ENCODE results near the gene SETBP1.

GRCh38 chr18:44659771-44660170, 20.9 kb upstream of the SETBP1 start:
- TF ChIP-seq CTCF (IDR thresholded peaks at IDR 0.05) (no peak), POLR2A (IDR thresholded peaks at IDR 0.05) (no peak)
